ENCODE measurements around the gene NPRL2. TPM values are rescaled to one million over a fixed set of nuclear protein-coding genes. Genes with fewer than 3 reads are reported as not detected.

The NPRL2 gene
- total RNA-seq, 1 experiment from 2014 or later, result 35.4 TPM

- Histone ChIP-seq H3K4me1 (ENCODE audit: control insufficient read depth in 1 of 2, insufficient read depth in 2 of 2, low read length in 2 of 2) (peaks cover 4% of the 10 kb centered on the region in 2 experiments; a peak in 2 of 4 replicates), H4K20me1 (ENCODE audit: insufficient read depth) (no peaks in the 10 kb centered on the region), H3K27ac (ENCODE audit: low read depth, low read length) (no peak overlapping the region), H3K9ac (ENCODE audit: low read length) (no peak overlapping the region), H3K9me2 (ENCODE audit: insufficient read depth) (no peaks in the 10 kb centered on the region), H3K4me2 (ENCODE audit: low read length) (no peak overlapping the region), H3K27me3 (ENCODE audit: insufficient read depth, low read length) (no peaks in the 10 kb centered on the region), H3K79me2 (ENCODE audit: insufficient read depth, low read length) (no peaks in the 10 kb centered on the region), H3K9me3 (ENCODE audit: control insufficient read depth in 1 of 2, insufficient read depth in 1 of 2, low read depth in 1 of 2, low read length in 2 of 2) (no peaks in the 10 kb centered on the region), H3K36me3 (ENCODE audit: control insufficient read depth in 1 of 2, insufficient read depth in 2 of 2, low read length in 2 of 2) (no peaks in the 10 kb centered on the region), H2AFZ (ENCODE audit: low read depth, low read length, poor library complexity, severe bottlenecking) (no peak overlapping the region), H3K4me3 (replicated peaks in 1 of 2; ENCODE audit: low read depth in 1 of 2, low read length in 2 of 2) (no peak overlapping the region)
- BruUV-seq (replicated peaks), result no TSS peak
- ATAC-seq, result no peak
- ChIA-PET RAD21 (ENCODE audit: low non-redundant PET in 1 of 2, low total read pairs in 2 of 2, uncharacterized antibody in 2 of 2, unreplicated experiment in 2 of 2) (no interaction called here), CTCF (no interaction called here), POLR2A (no interaction called here)
- intact Hi-C loops (cut with micrococcal nuclease), result no loop called here
- no peak for TF ChIP-seq JUND (IDR thresholded peaks at IDR 0.05)
- TF ChIP-seq MAX (IDR thresholded peaks at IDR 0.05), result no peak
- no peak for TF ChIP-seq CEBPB (IDR thresholded peaks at IDR 0.05; ENCODE audit: low read depth)
- TF ChIP-seq RAD21 (IDR thresholded peaks at IDR 0.05; ENCODE audit: low read depth), result no peak
- no peak for TF ChIP-seq ZNF274 (IDR thresholded peaks at IDR 0.05; ENCODE audit: low read depth, low read length)
- no peak for TF ChIP-seq CBX3 (IDR thresholded peaks at IDR 0.05; ENCODE audit: low read depth)
- TF ChIP-seq EZH2phosphoT487 (IDR thresholded peaks at IDR 0.05; ENCODE audit: borderline replicate concordance), result no peak
- TF ChIP-seq POLR2AphosphoS5 (IDR thresholded peaks at IDR 0.05; ENCODE audit: low read depth, low read length), result no peak
- TF ChIP-seq SIN3A (IDR thresholded peaks at IDR 0.05; ENCODE audit: low read depth), result no peak
- TF ChIP-seq SP1 (IDR thresholded peaks at IDR 0.05; ENCODE audit: low read depth), result no peak
- TF ChIP-seq FOSL1 (IDR thresholded peaks at IDR 0.05; ENCODE audit: low read depth), result no peak
- TF ChIP-seq EZH2 (IDR thresholded peaks at IDR 0.05), result no peak
- no peak for TF ChIP-seq ZBTB33 (IDR thresholded peaks at IDR 0.05; ENCODE audit: extremely low read depth, insufficient replicate concordance, low read length)
- TF ChIP-seq ZFX (IDR thresholded peaks at IDR 0.05), result no peak
- no peak for TF ChIP-seq SRF (IDR thresholded peaks at IDR 0.05; ENCODE audit: low read depth)
- no peak for TF ChIP-seq YY1 (IDR thresholded peaks at IDR 0.05; ENCODE audit: extremely low read depth, insufficient replicate concordance, low read depth, low read length)
- TF ChIP-seq, protein P1, sequence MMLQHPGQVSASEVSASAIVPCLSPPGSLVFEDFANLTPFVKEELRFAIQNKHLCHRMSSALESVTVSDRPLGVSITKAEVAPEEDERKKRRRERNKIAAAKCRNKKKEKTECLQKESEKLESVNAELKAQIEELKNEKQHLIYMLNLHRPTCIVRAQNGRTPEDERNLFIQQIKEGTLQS (IDR thresholded peaks at IDR 0.05), result no peak
- DNase-seq (ENCODE audit: low read depth, low spot score), result no peak
Observed at GRCh38 chr3:50374363-50375257, 24.0 kb upstream of the NPRL2 start.
